Activated naive CD4-positive, alpha-beta T cell treated with anti-CD3 and anti-CD28 coated beads, Interleukin-2, amount 50 U/mL, for 24 hours (primary cell): ENCODE measurements around the gene INSYN1.

ENCODE experiments used
- H3K27ac Mint-ChIP-seq: one replicate; pipeline ENCODE4 v1.8.0; 2021; ENCODE audit warnings: mild to moderate bottlenecking, mixed read lengths
- H3K27me3 Mint-ChIP-seq: one replicate; pipeline ENCODE4 v1.8.0; 2021; ENCODE audit warnings: mixed read lengths
- H3K36me3 Mint-ChIP-seq: one replicate; pipeline ENCODE4 v1.8.0; 2021; ENCODE audit warnings: mixed read lengths
- H3K4me1 Mint-ChIP-seq: one replicate; pipeline ENCODE4 v1.8.0; 2021; ENCODE audit warnings: mixed read lengths
- H3K4me3 Mint-ChIP-seq: one replicate; pipeline ENCODE4 v1.8.0; 2021; ENCODE audit warnings: mild to moderate bottlenecking, mixed read lengths
- H3K9me3 Mint-ChIP-seq: one replicate; pipeline ENCODE4 v1.8.0; 2021; ENCODE audit warnings: mixed read lengths

Gene INSYN1

DNA sequence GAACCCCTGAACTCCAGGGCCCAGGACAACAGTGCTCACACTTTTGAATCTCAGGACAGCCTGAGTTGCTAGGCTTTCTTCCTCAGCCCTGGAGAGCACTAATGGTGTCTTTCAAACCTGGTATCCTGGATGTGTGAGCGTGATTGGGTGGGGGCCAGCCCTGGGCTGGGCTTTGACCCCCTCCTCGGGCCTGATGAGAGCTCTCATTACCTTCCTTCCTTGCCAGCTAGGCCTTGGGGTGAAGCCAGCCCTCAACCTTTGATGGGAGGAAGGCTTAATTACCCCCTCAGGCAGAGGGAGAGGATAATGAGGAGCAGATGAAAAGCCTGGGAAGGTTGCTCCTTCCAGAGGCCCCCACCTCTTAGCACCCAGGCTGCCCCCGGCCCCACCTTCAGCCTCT, 31.1 kb upstream of the INSYN1 start:
- Mint-ChIP-seq H3K27me3 (no peaks in the 10 kb centered on the region), H3K9me3 (no peaks in the 10 kb centered on the region), H3K27ac (no peak overlapping the region), H3K4me1 (no peaks in the 10 kb centered on the region), H3K36me3 (no peaks in the 10 kb centered on the region), H3K4me3 (no peak overlapping the region)

- no peaks in the 10 kb centered on the region for H3K36me3 Mint-ChIP-seq
- no peak overlapping the region for H3K27ac Mint-ChIP-seq
- H3K9me3 Mint-ChIP-seq: no peaks in the 10 kb centered on the region
- no peaks in the 10 kb centered on the region for H3K4me1 Mint-ChIP-seq
- no peak overlapping the region for H3K4me3 Mint-ChIP-seq
- no peaks in the 10 kb centered on the region for H3K27me3 Mint-ChIP-seq
Measured at GRCh38 chr15:73782344-73782959, 29.3 kb upstream of the INSYN1 start.

- Mint-ChIP-seq H3K4me3 (no peak overlapping the region), H3K27me3 (no peaks in the 10 kb centered on the region)
Measured at GRCh38 chr15:73781038-73781925, 28.1 kb upstream of the INSYN1 start.

DNA sequence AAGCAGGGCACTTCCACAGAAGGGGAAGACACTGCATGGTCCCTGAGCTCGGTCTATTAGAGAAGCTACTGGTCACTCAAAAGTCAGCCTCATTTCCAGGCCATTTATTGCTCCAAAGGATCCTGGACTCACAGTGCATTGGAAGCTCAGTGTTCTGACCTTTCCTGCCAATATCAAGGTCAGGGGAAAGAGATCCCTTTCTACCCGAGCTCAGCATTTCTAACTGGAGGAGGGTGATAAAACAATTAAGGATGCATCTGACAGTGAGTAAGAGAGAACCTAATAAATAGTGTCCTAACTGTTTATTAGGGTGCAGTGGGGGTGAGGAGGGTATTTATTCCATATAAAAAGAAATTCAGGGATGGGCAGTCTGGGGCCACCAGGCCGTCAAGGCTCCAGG, 26.8 kb upstream of the INSYN1 start:
- Mint-ChIP-seq H3K36me3 (no peaks in the 10 kb centered on the region), H3K27ac (no peak overlapping the region), H3K4me3 (no peak overlapping the region), H3K27me3 (peaks cover 3% of the 10 kb centered on the region), H3K4me1 (no peaks in the 10 kb centered on the region), H3K9me3 (no peaks in the 10 kb centered on the region)

More at GRCh38 chr15:73781038-73781925, 28.1 kb upstream of the INSYN1 start:
- H3K9me3 Mint-ChIP-seq: no peaks in the 10 kb centered on the region
- H3K4me1 Mint-ChIP-seq: no peaks in the 10 kb centered on the region
- H3K36me3 Mint-ChIP-seq: no peaks in the 10 kb centered on the region
- no peak overlapping the region for H3K27ac Mint-ChIP-seq

DNA sequence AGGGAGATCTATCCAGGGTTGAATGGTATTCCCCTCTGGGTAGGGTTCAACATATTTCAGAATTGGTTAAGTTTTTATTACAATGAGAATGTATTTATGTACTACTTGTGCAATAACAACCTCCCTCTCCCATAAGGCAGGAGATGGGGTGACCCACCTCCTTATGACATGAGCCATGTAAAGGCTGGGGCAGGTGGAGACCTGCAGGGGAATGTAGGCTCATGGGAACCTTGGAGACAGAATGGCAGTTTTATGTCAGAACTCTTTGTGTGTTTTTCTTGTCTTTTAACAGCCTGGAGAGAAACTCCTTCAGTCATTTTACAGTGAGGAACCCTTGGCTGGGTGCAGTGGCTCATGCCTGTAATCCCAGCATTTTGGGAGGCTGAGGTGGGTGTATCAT, 24.6 kb upstream of the INSYN1 start:
- Mint-ChIP-seq H3K4me3 (no peak overlapping the region), H3K27me3 (peaks cover 4% of the 10 kb centered on the region), H3K36me3 (no peaks in the 10 kb centered on the region), H3K27ac (no peak overlapping the region), H3K4me1 (no peaks in the 10 kb centered on the region), H3K9me3 (no peaks in the 10 kb centered on the region)

DNA sequence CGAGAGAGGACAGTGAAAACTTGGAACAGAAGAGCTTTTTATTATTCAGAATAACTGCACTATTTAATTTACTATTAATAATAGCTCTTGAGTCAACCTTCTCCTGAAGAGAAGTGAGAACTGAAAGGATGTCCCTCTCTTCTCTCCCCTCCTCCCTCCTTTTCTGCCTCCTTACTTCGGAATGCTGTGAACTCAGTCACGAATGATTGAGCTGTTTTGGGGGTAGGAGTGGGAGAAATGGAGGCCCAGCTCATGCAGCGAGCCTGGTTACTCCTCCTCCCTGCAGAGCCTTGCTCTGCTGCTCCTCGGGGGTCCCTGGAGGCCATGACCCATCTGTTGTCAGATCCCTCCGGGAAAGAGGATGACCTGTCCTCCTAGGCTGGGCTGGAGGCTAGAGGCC, 20.3 kb upstream of the INSYN1 start:
- Mint-ChIP-seq H3K27me3 (peaks cover 4% of the 10 kb centered on the region), H3K4me1 (no peaks in the 10 kb centered on the region), H3K27ac (no peak overlapping the region), H3K9me3 (no peaks in the 10 kb centered on the region), H3K4me3 (no peak overlapping the region), H3K36me3 (no peaks in the 10 kb centered on the region)

DNA sequence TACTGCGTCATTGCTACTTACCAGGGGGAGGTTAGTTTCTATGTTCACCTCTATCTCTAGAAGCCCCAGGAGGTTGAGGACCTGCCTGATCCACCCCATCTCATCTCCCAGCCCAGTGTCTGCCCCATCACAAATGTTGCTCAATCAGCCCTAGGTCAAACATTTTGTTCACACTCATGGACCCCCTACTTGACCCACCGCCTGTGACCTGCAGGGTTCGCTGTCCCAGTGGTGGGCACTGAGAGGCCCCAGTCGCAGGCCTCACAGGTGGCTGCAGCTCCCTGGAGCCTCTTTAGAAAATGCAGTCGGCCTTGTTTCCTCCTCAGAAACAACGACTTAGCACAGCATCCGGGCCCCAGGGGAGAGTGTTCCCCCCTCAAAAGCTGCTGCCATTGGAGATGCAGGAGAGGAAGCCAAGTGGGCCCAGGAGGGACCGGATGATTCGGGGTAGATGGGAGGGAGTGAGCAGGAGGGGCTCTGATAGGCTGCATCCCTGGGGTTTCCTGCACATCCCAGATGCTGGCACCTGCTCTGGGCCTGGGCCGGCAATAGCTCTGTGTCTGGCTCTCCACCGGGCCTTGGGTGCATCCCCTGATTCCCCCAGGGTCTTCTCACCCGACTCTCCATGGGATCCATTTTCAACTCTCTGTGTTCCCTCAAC, 18.4 kb upstream of the INSYN1 start:
- peaks cover 4% of the 10 kb centered on the region for H3K27me3 Mint-ChIP-seq
- no peaks in the 10 kb centered on the region for H3K36me3 Mint-ChIP-seq
- no peak overlapping the region for H3K27ac Mint-ChIP-seq
- no peaks in the 10 kb centered on the region for H3K9me3 Mint-ChIP-seq
- no peak overlapping the region for H3K4me3 Mint-ChIP-seq
- no peaks in the 10 kb centered on the region for H3K4me1 Mint-ChIP-seq

GRCh38 chr15:73770050-73770449, 16.9 kb upstream of the INSYN1 start:
- no peak overlapping the region for H3K27ac Mint-ChIP-seq
- H3K4me1 Mint-ChIP-seq: no peaks in the 10 kb centered on the region
- no peaks in the 10 kb centered on the region for H3K9me3 Mint-ChIP-seq
- peaks cover 2% of the 10 kb centered on the region for H3K27me3 Mint-ChIP-seq
- no peak overlapping the region for H3K4me3 Mint-ChIP-seq
- no peaks in the 10 kb centered on the region for H3K36me3 Mint-ChIP-seq

- no peak overlapping the region for H3K27ac Mint-ChIP-seq
- H3K4me3 Mint-ChIP-seq: no peak overlapping the region
- no peaks in the 10 kb centered on the region for H3K36me3 Mint-ChIP-seq
- H3K27me3 Mint-ChIP-seq: peaks cover 1% of the 10 kb centered on the region
- H3K4me1 Mint-ChIP-seq: no peaks in the 10 kb centered on the region
- H3K9me3 Mint-ChIP-seq: no peaks in the 10 kb centered on the region
Measured at GRCh38 chr15:73767806-73768501, 14.8 kb upstream of the INSYN1 start.

DNA sequence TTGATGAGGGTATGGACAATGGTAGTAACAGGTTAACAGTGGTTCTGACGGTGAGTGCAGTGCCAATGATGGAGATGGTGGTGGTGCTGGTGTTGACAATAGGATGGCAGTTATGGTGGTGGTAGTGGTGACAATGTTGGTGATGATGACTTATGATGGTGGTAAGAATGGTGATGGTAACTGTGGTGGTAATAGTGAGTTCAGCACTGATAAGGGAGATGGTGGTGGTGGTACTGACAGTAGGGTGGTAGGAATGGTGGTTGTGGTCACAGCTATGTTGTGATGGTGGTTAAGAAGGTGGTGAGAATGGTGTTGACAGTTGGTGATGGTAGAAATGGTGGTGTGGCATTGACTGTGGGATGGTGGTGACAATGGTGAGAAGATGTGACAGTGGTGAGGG, 13.4 kb upstream of the INSYN1 start:
- Mint-ChIP-seq H3K4me1 (no peaks in the 10 kb centered on the region), H3K4me3 (no peak overlapping the region), H3K27ac (no peak overlapping the region), H3K36me3 (no peaks in the 10 kb centered on the region), H3K9me3 (no peaks in the 10 kb centered on the region), H3K27me3 (peaks cover 1% of the 10 kb centered on the region)

GRCh38 chr15:73765778-73766177, 12.6 kb upstream of the INSYN1 start:
- H3K4me1 Mint-ChIP-seq: no peaks in the 10 kb centered on the region
- peaks cover 1% of the 10 kb centered on the region for H3K27me3 Mint-ChIP-seq
- H3K27ac Mint-ChIP-seq: no peak overlapping the region
- H3K4me3 Mint-ChIP-seq: no peak overlapping the region
- no peaks in the 10 kb centered on the region for H3K9me3 Mint-ChIP-seq
- H3K36me3 Mint-ChIP-seq: no peaks in the 10 kb centered on the region

- Mint-ChIP-seq H3K36me3 (no peaks in the 10 kb centered on the region), H3K27me3 (peaks cover 1% of the 10 kb centered on the region), H3K4me1 (no peaks in the 10 kb centered on the region), H3K27ac (no peak overlapping the region), H3K9me3 (no peaks in the 10 kb centered on the region), H3K4me3 (no peak overlapping the region)
Measured at GRCh38 chr15:73763931-73764330, 10.8 kb upstream of the INSYN1 start.

- H3K9me3 Mint-ChIP-seq: no peaks in the 10 kb centered on the region
- H3K27me3 Mint-ChIP-seq: peaks cover 10% of the 10 kb centered on the region
- no peaks in the 10 kb centered on the region for H3K36me3 Mint-ChIP-seq
- H3K27ac Mint-ChIP-seq: no peak overlapping the region
- no peaks in the 10 kb centered on the region for H3K4me1 Mint-ChIP-seq
- H3K4me3 Mint-ChIP-seq: no peak overlapping the region
Measured at GRCh38 chr15:73760330-73761329, 7.5 kb upstream of the INSYN1 start.

DNA sequence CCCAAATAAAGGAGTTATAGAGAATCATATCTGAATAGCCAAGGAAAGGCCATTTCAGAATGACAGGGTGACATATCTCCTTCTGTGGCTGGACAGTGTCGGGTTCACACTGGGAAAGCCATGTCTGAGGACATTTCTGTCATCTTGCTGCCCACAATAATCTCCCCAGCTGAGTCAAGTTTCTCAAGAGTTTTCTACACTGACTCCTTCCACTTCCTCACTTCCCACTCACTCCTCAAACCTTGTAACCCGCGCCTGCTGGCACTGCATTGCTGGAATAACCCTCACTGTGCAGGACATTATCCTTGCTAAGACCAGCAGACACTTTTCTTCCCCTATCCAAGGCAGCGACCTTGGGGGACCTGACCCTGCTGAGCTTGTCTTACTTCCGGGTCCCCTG, 5.3 kb upstream of the INSYN1 start:
- Mint-ChIP-seq H3K9me3 (no peaks in the 10 kb centered on the region), H3K4me1 (no peaks in the 10 kb centered on the region), H3K27me3 (peaks cover 24% of the 10 kb centered on the region), H3K36me3 (no peaks in the 10 kb centered on the region), H3K4me3 (no peak overlapping the region), H3K27ac (no peak overlapping the region)

- no peak overlapping the region for H3K27ac Mint-ChIP-seq
- H3K27me3 Mint-ChIP-seq: peaks cover 25% of the 10 kb centered on the region
- no peak overlapping the region for H3K4me3 Mint-ChIP-seq
- H3K9me3 Mint-ChIP-seq: no peaks in the 10 kb centered on the region
- no peaks in the 10 kb centered on the region for H3K4me1 Mint-ChIP-seq
- no peaks in the 10 kb centered on the region for H3K36me3 Mint-ChIP-seq
Measured at GRCh38 chr15:73757571-73757970, 4.4 kb upstream of the INSYN1 start.
